ENCODE data around the gene SARS2.

DNA sequence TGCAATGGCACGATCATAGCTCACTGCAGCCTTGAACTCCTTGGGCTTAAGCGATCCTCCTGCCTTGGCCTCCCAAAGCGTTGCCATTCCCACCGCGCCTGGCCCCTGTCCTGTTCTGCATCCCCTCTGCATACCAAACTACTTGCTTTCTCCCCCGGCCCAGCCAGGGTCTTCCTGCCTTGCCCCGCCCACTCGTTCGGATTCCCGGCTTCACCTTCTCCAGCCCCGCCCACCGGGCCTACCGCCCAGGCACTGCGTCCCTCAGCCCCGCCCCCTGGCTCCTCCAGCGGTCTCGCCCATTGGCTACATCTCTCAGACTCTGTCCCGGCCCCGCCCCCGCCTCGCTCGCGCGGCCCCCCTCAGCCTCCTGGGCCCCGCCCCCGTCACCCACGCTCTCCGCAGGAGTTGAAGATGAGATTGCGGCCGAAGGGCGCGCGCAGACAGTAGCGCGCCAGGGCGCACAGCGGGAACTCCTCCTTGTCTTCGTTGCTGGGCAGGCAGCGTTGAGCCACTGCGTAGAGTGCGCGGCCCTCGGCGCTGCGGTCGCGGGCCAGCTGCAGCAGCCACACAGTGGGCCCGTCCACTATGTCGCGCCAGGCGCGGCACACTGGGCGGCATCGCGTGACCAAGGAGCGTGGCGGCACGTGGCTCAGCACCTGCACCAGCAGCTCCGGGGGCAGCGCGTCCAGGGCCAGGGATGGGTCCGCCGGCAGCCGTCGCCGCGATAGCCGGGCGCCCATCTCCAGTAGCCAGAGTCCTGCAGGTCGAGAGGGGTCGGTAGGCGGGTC is 19.2 kb upstream of the SARS2 start:
- TF ChIP-seq, protein P1, sequence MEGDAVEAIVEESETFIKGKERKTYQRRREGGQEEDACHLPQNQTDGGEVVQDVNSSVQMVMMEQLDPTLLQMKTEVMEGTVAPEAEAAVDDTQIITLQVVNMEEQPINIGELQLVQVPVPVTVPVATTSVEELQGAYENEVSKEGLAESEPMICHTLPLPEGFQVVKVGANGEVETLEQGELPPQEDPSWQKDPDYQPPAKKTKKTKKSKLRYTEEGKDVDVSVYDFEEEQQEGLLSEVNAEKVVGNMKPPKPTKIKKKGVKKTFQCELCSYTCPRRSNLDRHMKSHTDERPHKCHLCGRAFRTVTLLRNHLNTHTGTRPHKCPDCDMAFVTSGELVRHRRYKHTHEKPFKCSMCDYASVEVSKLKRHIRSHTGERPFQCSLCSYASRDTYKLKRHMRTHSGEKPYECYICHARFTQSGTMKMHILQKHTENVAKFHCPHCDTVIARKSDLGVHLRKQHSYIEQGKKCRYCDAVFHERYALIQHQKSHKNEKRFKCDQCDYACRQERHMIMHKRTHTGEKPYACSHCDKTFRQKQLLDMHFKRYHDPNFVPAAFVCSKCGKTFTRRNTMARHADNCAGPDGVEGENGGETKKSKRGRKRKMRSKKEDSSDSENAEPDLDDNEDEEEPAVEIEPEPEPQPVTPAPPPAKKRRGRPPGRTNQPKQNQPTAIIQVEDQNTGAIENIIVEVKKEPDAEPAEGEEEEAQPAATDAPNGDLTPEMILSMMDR (IDR thresholded peaks at IDR 0.05) = no peak
- TF ChIP-seq POLR2A (IDR thresholded peaks at IDR 0.05) = no peak

All from adrenal gland (tissue), 5 donors.